SU-DHL-6 (cell line): ENCODE data around the gene DNMT3A.

Experiments
- CTCF ChIP-seq: fragments of 200-600 bp; sonication (generic); IDR thresholded peaks from one replicate; pipeline ENCODE4 v1.5.1; 2017; ENCODE audit warnings: antibody characterized with exemption, mild to moderate bottlenecking, low read length, moderate library complexity; ENCODE audit not compliant: insufficient read depth, poor library complexity, severe bottlenecking
- EZH2phosphoT487 ChIP-seq: fragments of 200-600 bp; sonication (generic), shearing (Covaris generic); conservative IDR thresholded peaks from 2 replicates; pipeline ENCODE4 v1.6.1; 2018; ENCODE audit warnings: mild to moderate bottlenecking, antibody characterized with exemption, low read length, moderate library complexity, mixed read lengths

- no peak for TF ChIP-seq CTCF
- TF ChIP-seq EZH2phosphoT487 = no peak
These were observed 134.6 kb downstream of the DNMT3A start for GRCh38 chr2:25207078-25207545.
